ENCODE results near the gene CCDC93. TPM values are rescaled to one million over a fixed set of nuclear protein-coding genes. Genes with fewer than 3 reads are reported as not detected.

Gene CCDC93
- total and polyA plus RNA-seq, 2 experiments from 2014 or later = 12.8 to 15.9 TPM

GRCh38 chr2:118003396-118003824, 10.5 kb downstream of the CCDC93 start:
- Histone ChIP-seq H3K79me2 (ENCODE audit: insufficient read depth) (peaks cover 30% of the 10 kb centered on the region), H3F3A (ENCODE audit: insufficient read depth) (peaks cover 9% of the 10 kb centered on the region; the same call in 1 of the 2 replicates), H3K4me3 (no peak overlapping the region), H3K4me1 (ENCODE audit: insufficient read depth) (0 out of 2 replicates have a peak, but pooled peaks cover 3% of the 10 kb centered on the region), H3K9me2 (ENCODE audit: insufficient read depth) (no peaks in the 10 kb centered on the region), H3K27ac (no peak overlapping the region), H3K4me2 (ENCODE audit: unreplicated experiment) (no peak overlapping the region), H3K36me3 (ENCODE audit: low read depth) (peaks cover 50% of the 10 kb centered on the region), H3K27me3 (replicated peaks; ENCODE audit: insufficient read depth) (no peaks in the 10 kb centered on the region), H3K9me3 (ENCODE audit: low read depth) (no peaks in the 10 kb centered on the region), H4K20me1 (ENCODE audit: insufficient read depth) (no peaks in the 10 kb centered on the region), H3K9ac (no peak overlapping the region), H2AFZ (no peak overlapping the region)
- in situ Hi-C loops (cut with MboI) = loop anchor here (10.0 kb wide), 1 partner anchor 169 kb away; no protein-coding TSS in a partner anchor
- peak; percentile 83 for DNase-seq
- WGBS, 2 experiments (ENCODE audit: low coverage in 1 of 2, low lambda C conversion rate in 2 of 2, missing lambda C conversion rate in 2 of 2) = 19 to 20% methylated on average over 3 of the region's 3 CpGs
- no peak for TF ChIP-seq EZH2phosphoT487 (IDR thresholded peaks at IDR 0.05; ENCODE audit: insufficient read depth, low read depth)

GRCh38 chr2:118000041-118000440, 13.8 kb downstream of the CCDC93 start:
- H3F3A ChIP-seq (ENCODE audit: insufficient read depth) = 0 out of 2 replicates have a peak, but pooled peaks cover 5% of the 10 kb centered on the region
- H2AFZ ChIP-seq = no peak overlapping the region
- H3K9me3 ChIP-seq (ENCODE audit: low read depth) = no peaks in the 10 kb centered on the region
- H3K4me1 ChIP-seq (ENCODE audit: insufficient read depth) = 0 out of 2 replicates have a peak, but pooled peaks cover 3% of the 10 kb centered on the region
- H3K79me2 ChIP-seq (ENCODE audit: insufficient read depth) = peaks cover 19% of the 10 kb centered on the region
- H3K27ac ChIP-seq = no peak overlapping the region
- in situ Hi-C loops (cut with MboI) = loop anchor here (10.0 kb wide), 1 partner anchor 165 kb away; no protein-coding TSS in a partner anchor
- H3K9me2 ChIP-seq (ENCODE audit: insufficient read depth) = no peaks in the 10 kb centered on the region
- H3K9ac ChIP-seq = no peak overlapping the region
- no peak overlapping the region for H3K4me2 ChIP-seq (ENCODE audit: unreplicated experiment)
- WGBS, 2 experiments (ENCODE audit: low coverage in 1 of 2, low lambda C conversion rate in 2 of 2, missing lambda C conversion rate in 2 of 2) = 79 to 80% methylated on average over 4 of the region's 4 CpGs
- no peak for DNase-seq
- no peak overlapping the region for H3K4me3 ChIP-seq
- H3K36me3 ChIP-seq (ENCODE audit: low read depth) = peaks cover 44% of the 10 kb centered on the region
- no peak for TF ChIP-seq EZH2phosphoT487 (IDR thresholded peaks at IDR 0.05; ENCODE audit: insufficient read depth, low read depth)
- H3K27me3 ChIP-seq (replicated peaks; ENCODE audit: insufficient read depth) = no peaks in the 10 kb centered on the region
- no peaks in the 10 kb centered on the region for H4K20me1 ChIP-seq (ENCODE audit: insufficient read depth)

GRCh38 chr2:117997872-117998454, 15.9 kb downstream of the CCDC93 start:
- Histone ChIP-seq H3K9me2 (ENCODE audit: insufficient read depth) (no peaks in the 10 kb centered on the region), H3K4me3 (no peak overlapping the region), H3F3A (ENCODE audit: insufficient read depth) (no peaks in the 10 kb centered on the region), H3K36me3 (ENCODE audit: low read depth) (peaks cover 62% of the 10 kb centered on the region), H3K79me2 (ENCODE audit: insufficient read depth) (peaks cover 16% of the 10 kb centered on the region), H3K27me3 (replicated peaks; ENCODE audit: insufficient read depth) (no peaks in the 10 kb centered on the region), H3K9me3 (ENCODE audit: low read depth) (no peaks in the 10 kb centered on the region), H3K27ac (no peak overlapping the region), H3K9ac (no peak overlapping the region), H4K20me1 (ENCODE audit: insufficient read depth) (no peaks in the 10 kb centered on the region), H2AFZ (no peak overlapping the region), H3K4me2 (ENCODE audit: unreplicated experiment) (no peak overlapping the region), H3K4me1 (ENCODE audit: insufficient read depth) (0 out of 2 replicates have a peak, but pooled peaks cover under 1% of the 10 kb centered on the region)
- DNase-seq = no peak
- TF ChIP-seq EZH2phosphoT487 (IDR thresholded peaks at IDR 0.05; ENCODE audit: insufficient read depth, low read depth) = no peak
- TF ChIP-seq EZH2 (IDR thresholded peaks at IDR 0.05; ENCODE audit: insufficient read depth, poor library complexity, severe bottlenecking) = no peak
- 46 to 48% methylated on average over 3 of the region's 3 CpGs for WGBS, 2 experiments (ENCODE audit: low coverage in 1 of 2, low lambda C conversion rate in 2 of 2, missing lambda C conversion rate in 2 of 2)
- in situ Hi-C loops (cut with MboI) = no loop called here

- Histone ChIP-seq H3K4me1 (ENCODE audit: insufficient read depth) (no peaks in the 10 kb centered on the region), H3K27ac (no peak overlapping the region), H3K9ac (no peak overlapping the region), H4K20me1 (ENCODE audit: insufficient read depth) (no peaks in the 10 kb centered on the region), H3K27me3 (replicated peaks; ENCODE audit: insufficient read depth) (no peaks in the 10 kb centered on the region), H3K36me3 (ENCODE audit: low read depth) (peaks cover 62% of the 10 kb centered on the region), H3K9me3 (ENCODE audit: low read depth) (no peaks in the 10 kb centered on the region), H3K79me2 (ENCODE audit: insufficient read depth) (peaks cover 9% of the 10 kb centered on the region), H3K4me3 (no peak overlapping the region), H2AFZ (no peak overlapping the region), H3K4me2 (ENCODE audit: unreplicated experiment) (no peak overlapping the region), H3K9me2 (ENCODE audit: insufficient read depth) (no peaks in the 10 kb centered on the region), H3F3A (ENCODE audit: insufficient read depth) (no peaks in the 10 kb centered on the region)
- 93 to 97% methylated on average over 3 of the region's 3 CpGs for WGBS, 2 experiments (ENCODE audit: low coverage in 1 of 2, low lambda C conversion rate in 2 of 2, missing lambda C conversion rate in 2 of 2)
- in situ Hi-C loops (cut with MboI) = no loop called here
- no peak for TF ChIP-seq EZH2phosphoT487 (IDR thresholded peaks at IDR 0.05; ENCODE audit: insufficient read depth, low read depth)
- no peak for DNase-seq
These were observed 17.3 kb downstream of the CCDC93 start for GRCh38 chr2:117996525-117996924.
